ENCODE results near the gene KCNK4. TPM values are rescaled to one million over a fixed set of nuclear protein-coding genes. Genes with fewer than 3 reads are reported as not detected.
A peak's percentile ranks its signal among the peaks of the same experiment; 100 is the strongest.

The KCNK4 gene
- total RNA-seq, 1 experiment from 2014 or later: 1.1 TPM

GRCh38 chr11:64283092-64283491, 8.0 kb upstream of the KCNK4 start:
- H3K4me1 ChIP-seq (ENCODE audit: control insufficient read depth, insufficient read depth, low read length): peaks cover 25% of the 10 kb centered on the region
- CTCF ChIA-PET: interaction anchor here (1.5 kb wide), 1 partner anchor 18 kb away, joined by 8 read pairs; no protein-coding TSS in a partner anchor
- in situ Hi-C loops (cut with HindIII; ENCODE audit: low pct_unique_long_range_greater_than_20kb, low sequenced_read_pairs): no loop called here
- no peaks in the 10 kb centered on the region; the same call in 1 of the 2 replicates for H3K36me3 ChIP-seq (ENCODE audit: control insufficient read depth, insufficient read depth, low read length)
- intact Hi-C loops (cut with micrococcal nuclease; ENCODE audit: unreplicated experiment): no loop called here
- ATAC-seq (no peak), DNase-seq (ENCODE audit: low read depth, low spot score) (no peak)
- POLR2A ChIA-PET: interaction anchor here (1.2 kb wide), 1 partner anchor 35 kb away, joined by 4 read pairs; the partner anchor contains the start of gene PRDX5
- H3K27me3 ChIP-seq (ENCODE audit: control insufficient read depth, insufficient read depth, low read length): no peaks in the 10 kb centered on the region
- 0 out of 4 replicates have a peak overlapping the region, but pooled peaks of 1 of the 2 experiments have one; percentile 4 for H3K4me3 ChIP-seq (ENCODE audit: low read depth in 2 of 2, low read length in 2 of 2)
- TF ChIP-seq, protein P1, sequence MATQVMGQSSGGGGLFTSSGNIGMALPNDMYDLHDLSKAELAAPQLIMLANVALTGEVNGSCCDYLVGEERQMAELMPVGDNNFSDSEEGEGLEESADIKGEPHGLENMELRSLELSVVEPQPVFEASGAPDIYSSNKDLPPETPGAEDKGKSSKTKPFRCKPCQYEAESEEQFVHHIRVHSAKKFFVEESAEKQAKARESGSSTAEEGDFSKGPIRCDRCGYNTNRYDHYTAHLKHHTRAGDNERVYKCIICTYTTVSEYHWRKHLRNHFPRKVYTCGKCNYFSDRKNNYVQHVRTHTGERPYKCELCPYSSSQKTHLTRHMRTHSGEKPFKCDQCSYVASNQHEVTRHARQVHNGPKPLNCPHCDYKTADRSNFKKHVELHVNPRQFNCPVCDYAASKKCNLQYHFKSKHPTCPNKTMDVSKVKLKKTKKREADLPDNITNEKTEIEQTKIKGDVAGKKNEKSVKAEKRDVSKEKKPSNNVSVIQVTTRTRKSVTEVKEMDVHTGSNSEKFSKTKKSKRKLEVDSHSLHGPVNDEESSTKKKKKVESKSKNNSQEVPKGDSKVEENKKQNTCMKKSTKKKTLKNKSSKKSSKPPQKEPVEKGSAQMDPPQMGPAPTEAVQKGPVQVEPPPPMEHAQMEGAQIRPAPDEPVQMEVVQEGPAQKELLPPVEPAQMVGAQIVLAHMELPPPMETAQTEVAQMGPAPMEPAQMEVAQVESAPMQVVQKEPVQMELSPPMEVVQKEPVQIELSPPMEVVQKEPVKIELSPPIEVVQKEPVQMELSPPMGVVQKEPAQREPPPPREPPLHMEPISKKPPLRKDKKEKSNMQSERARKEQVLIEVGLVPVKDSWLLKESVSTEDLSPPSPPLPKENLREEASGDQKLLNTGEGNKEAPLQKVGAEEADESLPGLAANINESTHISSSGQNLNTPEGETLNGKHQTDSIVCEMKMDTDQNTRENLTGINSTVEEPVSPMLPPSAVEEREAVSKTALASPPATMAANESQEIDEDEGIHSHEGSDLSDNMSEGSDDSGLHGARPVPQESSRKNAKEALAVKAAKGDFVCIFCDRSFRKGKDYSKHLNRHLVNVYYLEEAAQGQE (IDR thresholded peaks at IDR 0.05; ENCODE audit: insufficient read depth in 1 of 2, low read depth in 2 of 2, low read length in 1 of 2): no peak
- TF ChIP-seq SIN3A (IDR thresholded peaks at IDR 0.05; ENCODE audit: borderline replicate concordance, insufficient read depth, low read depth, low read length) (no peak), POLR2AphosphoS5 (IDR thresholded peaks at IDR 0.05; ENCODE audit: low read depth, low read length) (no peak), TCF7L2 (IDR thresholded peaks at IDR 0.05; ENCODE audit: low read depth, low read length) (no peak)
- TF ChIP-seq, protein P2, sequence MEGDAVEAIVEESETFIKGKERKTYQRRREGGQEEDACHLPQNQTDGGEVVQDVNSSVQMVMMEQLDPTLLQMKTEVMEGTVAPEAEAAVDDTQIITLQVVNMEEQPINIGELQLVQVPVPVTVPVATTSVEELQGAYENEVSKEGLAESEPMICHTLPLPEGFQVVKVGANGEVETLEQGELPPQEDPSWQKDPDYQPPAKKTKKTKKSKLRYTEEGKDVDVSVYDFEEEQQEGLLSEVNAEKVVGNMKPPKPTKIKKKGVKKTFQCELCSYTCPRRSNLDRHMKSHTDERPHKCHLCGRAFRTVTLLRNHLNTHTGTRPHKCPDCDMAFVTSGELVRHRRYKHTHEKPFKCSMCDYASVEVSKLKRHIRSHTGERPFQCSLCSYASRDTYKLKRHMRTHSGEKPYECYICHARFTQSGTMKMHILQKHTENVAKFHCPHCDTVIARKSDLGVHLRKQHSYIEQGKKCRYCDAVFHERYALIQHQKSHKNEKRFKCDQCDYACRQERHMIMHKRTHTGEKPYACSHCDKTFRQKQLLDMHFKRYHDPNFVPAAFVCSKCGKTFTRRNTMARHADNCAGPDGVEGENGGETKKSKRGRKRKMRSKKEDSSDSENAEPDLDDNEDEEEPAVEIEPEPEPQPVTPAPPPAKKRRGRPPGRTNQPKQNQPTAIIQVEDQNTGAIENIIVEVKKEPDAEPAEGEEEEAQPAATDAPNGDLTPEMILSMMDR (IDR thresholded peaks at IDR 0.05): no peak
- no TSS peak for BruUV-seq (replicated peaks)
- peak overlapping the region; percentile 83; the same call in 1 of the 2 replicates for H3K27ac ChIP-seq (ENCODE audit: low read length)
- H3K9me3 ChIP-seq (ENCODE audit: control insufficient read depth, insufficient read depth, low read depth, low read length): no peaks in the 10 kb centered on the region

DNA sequence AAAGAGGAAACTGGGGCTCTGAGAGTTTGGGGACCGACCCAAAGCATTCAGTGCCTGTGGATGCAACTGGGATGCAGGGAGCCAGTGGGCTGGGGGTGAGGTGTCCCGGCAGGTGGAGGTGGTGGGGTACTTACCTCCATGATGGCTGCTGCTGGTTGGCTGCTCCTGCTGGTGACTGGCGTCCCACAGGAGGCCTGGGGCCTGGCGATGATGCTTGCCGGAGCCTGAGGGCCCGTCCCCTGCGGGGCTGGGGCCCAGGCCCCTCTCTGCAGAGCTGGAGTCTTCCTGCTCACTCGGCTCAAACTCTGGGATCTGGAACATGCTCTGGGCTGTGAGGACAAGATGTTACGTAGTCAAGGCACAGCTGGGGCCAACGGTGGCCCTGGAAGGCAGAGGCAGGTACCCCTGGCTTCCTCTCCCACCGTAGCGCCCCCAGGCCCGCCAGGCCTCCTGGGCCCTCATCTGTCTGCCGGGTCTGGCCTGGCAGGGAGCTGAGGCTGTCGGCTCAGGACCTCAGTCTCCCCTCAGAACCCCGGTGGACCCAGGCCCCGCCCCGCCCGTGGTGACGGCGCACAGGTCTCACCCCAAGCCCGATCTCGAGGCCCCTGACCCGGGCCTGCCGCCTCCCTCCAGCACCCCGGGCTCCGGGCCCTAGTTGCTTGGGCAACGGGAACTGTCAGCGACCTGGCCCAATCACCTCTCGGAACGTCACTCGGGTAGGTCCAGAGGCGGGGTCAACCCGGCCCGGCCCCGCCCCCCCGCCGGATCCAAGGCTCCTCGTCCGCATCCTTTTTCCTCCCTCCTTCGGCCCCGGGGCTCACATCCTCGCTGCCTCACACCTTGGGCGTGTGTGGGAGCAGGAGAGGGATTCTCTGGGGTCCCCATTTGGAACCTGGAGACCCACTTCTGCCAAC, 6.8 kb upstream of the KCNK4 start, which contains the start of gene BAD:
BAD (minus strand) TSS at position 618 of the 914 bp plus-strand sequence; CDS start at position 321, 297 bp downstream.
- Histone ChIP-seq H3K36me3 (ENCODE audit: control insufficient read depth, insufficient read depth, low read length) (no peaks in the 10 kb centered on the region; the same call in 1 of the 2 replicates), H3K4me3 (ENCODE audit: low read depth in 2 of 2, low read length in 2 of 2) (peak within 1 kb of the TSS; percentile 57 to 98), H3K27ac (ENCODE audit: low read length) (peak within 1 kb of the TSS; percentile 83), H3K9me3 (ENCODE audit: control insufficient read depth, insufficient read depth, low read depth, low read length) (no peaks in the 10 kb centered on the region), H3K4me1 (ENCODE audit: control insufficient read depth, insufficient read depth, low read length) (peaks cover 25% of the 10 kb centered on the region), H3K27me3 (ENCODE audit: control insufficient read depth, insufficient read depth, low read length) (no peaks in the 10 kb centered on the region)
- TF ChIP-seq, protein P2 (IDR thresholded peaks at IDR 0.05): no peak
- 0 out of 2 replicates have a peak, but pooled peaks have one; percentile 64 for TF ChIP-seq SIN3A (IDR thresholded peaks at IDR 0.05; ENCODE audit: borderline replicate concordance, insufficient read depth, low read depth, low read length)
- peak; percentile 76 for TF ChIP-seq POLR2AphosphoS5 (IDR thresholded peaks at IDR 0.05; ENCODE audit: low read depth, low read length)
- TF ChIP-seq TCF7L2 (IDR thresholded peaks at IDR 0.05; ENCODE audit: low read depth, low read length): no peak
- TF ChIP-seq, protein P1 (IDR thresholded peaks at IDR 0.05; ENCODE audit: insufficient read depth in 1 of 2, low read depth in 2 of 2, low read length in 1 of 2): no peak; a peak in 1 of 4 replicates
- intact Hi-C loops (cut with micrococcal nuclease; ENCODE audit: unreplicated experiment) (no loop called here), in situ Hi-C loops (cut with HindIII; ENCODE audit: low pct_unique_long_range_greater_than_20kb, low sequenced_read_pairs) (no loop called here)
- peak; percentile 92 for ATAC-seq
- BruUV-seq (replicated peaks): TSS peak; percentile 87
- ChIA-PET CTCF (interaction anchor here (0.7 to 1.5 kb wide), 3 partner anchors 17 to 23 kb away, joined by 3 to 8 read pairs (median 3); no protein-coding TSS in a partner anchor), POLR2A (interaction anchor here (0.5 to 1.5 kb wide), 6 partner anchors 8 to 33 kb away, joined by 3 to 10 read pairs (median 4); partner anchors contain the start of genes ESRRA, PRDX5 and TRMT112)
- DNase-seq (ENCODE audit: low read depth, low spot score): no peak
